ENCODE data around the gene SAMM50.

DNA sequence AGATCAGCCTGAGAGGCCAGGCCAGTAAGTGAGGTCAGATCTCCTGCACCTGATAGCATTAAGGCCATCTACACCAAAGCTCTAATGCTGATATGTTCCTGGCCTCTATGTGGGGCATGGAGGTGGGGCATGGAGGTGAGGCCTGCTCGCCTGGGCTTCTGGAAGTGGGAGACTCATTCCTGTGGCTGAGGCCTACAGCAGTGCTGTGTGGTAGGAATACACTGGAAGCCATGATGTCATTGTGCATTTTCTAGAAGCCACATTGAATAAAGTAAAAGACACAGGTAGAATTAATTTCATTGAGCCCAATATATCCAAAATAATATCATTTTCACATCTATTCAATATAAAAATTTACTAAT, 28.9 kb upstream of the SAMM50 start:
- TF ChIP-seq, protein P1, sequence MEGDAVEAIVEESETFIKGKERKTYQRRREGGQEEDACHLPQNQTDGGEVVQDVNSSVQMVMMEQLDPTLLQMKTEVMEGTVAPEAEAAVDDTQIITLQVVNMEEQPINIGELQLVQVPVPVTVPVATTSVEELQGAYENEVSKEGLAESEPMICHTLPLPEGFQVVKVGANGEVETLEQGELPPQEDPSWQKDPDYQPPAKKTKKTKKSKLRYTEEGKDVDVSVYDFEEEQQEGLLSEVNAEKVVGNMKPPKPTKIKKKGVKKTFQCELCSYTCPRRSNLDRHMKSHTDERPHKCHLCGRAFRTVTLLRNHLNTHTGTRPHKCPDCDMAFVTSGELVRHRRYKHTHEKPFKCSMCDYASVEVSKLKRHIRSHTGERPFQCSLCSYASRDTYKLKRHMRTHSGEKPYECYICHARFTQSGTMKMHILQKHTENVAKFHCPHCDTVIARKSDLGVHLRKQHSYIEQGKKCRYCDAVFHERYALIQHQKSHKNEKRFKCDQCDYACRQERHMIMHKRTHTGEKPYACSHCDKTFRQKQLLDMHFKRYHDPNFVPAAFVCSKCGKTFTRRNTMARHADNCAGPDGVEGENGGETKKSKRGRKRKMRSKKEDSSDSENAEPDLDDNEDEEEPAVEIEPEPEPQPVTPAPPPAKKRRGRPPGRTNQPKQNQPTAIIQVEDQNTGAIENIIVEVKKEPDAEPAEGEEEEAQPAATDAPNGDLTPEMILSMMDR (IDR thresholded peaks at IDR 0.05; ENCODE audit: low read depth, low read length, poor library complexity, severe bottlenecking), result no peak
- TF ChIP-seq EZH2phosphoT487 (IDR thresholded peaks at IDR 0.05; ENCODE audit: borderline replicate concordance, low read length), result no peak
